ENCODE measurements around the gene SND1.

DNA sequence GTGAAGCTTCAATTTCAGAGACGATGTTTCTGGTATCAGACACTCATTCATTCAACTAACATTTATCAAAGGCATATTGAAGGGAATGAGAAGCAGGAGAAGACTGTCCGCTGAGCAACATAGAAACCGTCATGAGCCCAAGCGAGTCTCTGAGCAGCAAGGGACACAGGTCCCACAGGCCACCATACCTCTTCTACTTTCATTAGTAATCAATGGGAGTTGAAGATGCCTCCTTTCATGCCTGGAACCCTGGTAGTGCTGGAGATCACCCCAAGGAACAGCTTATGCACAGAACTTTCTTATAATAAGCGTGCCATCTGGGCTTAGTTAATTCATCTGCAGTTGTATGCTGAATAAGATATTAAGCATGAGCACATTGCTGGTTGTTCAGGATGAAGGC is 35.3 kb upstream of the SND1 start:
- TF ChIP-seq ZNF8 (CRISPR knock-in tag; IDR thresholded peaks at IDR 0.05), result no peak
- no peak for TF ChIP-seq RARB (CRISPR knock-in tag; IDR thresholded peaks at IDR 0.05)
- TF ChIP-seq, protein P1, sequence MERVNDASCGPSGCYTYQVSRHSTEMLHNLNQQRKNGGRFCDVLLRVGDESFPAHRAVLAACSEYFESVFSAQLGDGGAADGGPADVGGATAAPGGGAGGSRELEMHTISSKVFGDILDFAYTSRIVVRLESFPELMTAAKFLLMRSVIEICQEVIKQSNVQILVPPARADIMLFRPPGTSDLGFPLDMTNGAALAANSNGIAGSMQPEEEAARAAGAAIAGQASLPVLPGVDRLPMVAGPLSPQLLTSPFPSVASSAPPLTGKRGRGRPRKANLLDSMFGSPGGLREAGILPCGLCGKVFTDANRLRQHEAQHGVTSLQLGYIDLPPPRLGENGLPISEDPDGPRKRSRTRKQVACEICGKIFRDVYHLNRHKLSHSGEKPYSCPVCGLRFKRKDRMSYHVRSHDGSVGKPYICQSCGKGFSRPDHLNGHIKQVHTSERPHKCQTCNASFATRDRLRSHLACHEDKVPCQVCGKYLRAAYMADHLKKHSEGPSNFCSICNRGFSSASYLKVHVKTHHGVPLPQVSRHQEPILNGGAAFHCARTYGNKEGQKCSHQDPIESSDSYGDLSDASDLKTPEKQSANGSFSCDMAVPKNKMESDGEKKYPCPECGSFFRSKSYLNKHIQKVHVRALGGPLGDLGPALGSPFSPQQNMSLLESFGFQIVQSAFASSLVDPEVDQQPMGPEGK (CRISPR knock-in tag; IDR thresholded peaks at IDR 0.05; ENCODE audit: borderline replicate concordance), result no peak
- TF ChIP-seq, protein P2, sequence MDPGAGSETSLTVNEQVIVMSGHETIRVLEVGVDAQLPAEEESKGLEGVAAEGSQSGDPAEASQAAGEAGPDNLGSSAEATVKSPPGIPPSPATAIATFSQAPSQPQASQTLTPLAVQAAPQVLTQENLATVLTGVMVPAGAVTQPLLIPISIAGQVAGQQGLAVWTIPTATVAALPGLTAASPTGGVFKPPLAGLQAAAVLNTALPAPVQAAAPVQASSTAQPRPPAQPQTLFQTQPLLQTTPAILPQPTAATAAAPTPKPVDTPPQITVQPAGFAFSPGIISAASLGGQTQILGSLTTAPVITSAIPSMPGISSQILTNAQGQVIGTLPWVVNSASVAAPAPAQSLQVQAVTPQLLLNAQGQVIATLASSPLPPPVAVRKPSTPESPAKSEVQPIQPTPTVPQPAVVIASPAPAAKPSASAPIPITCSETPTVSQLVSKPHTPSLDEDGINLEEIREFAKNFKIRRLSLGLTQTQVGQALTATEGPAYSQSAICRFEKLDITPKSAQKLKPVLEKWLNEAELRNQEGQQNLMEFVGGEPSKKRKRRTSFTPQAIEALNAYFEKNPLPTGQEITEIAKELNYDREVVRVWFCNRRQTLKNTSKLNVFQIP (CRISPR knock-in tag; IDR thresholded peaks at IDR 0.05; ENCODE audit: borderline replicate concordance, low read depth), result no peak
- TF ChIP-seq TOX (CRISPR knock-in tag; IDR thresholded peaks at IDR 0.05; ENCODE audit: borderline replicate concordance), result no peak
- TF ChIP-seq SNAI2 (CRISPR knock-in tag; IDR thresholded peaks at IDR 0.05), result no peak
- TF ChIP-seq ISL1 (CRISPR knock-in tag; IDR thresholded peaks at IDR 0.05), result no peak
- no peak for TF ChIP-seq OSR1 (CRISPR knock-in tag; IDR thresholded peaks at IDR 0.05)
- TF ChIP-seq ESRRG (CRISPR knock-in tag; IDR thresholded peaks at IDR 0.05), result no peak
- TF ChIP-seq, protein P3, sequence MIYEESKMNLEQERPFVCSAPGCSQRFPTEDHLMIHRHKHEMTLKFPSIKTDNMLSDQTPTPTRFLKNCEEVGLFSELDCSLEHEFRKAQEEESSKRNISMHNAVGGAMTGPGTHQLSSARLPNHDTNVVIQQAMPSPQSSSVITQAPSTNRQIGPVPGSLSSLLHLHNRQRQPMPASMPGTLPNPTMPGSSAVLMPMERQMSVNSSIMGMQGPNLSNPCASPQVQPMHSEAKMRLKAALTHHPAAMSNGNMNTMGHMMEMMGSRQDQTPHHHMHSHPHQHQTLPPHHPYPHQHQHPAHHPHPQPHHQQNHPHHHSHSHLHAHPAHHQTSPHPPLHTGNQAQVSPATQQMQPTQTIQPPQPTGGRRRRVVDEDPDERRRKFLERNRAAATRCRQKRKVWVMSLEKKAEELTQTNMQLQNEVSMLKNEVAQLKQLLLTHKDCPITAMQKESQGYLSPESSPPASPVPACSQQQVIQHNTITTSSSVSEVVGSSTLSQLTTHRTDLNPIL (CRISPR knock-in tag; IDR thresholded peaks at IDR 0.05; ENCODE audit: low read depth), result no peak
- TF ChIP-seq ARNTL (CRISPR knock-in tag; IDR thresholded peaks at IDR 0.05; ENCODE audit: borderline replicate concordance, low read depth), result no peak
- no peak for TF ChIP-seq ZFP30 (CRISPR knock-in tag; IDR thresholded peaks at IDR 0.05)
- TF ChIP-seq ZFP3 (CRISPR knock-in tag; IDR thresholded peaks at IDR 0.05), result no peak
